LHCN-M2 (cell line): ENCODE results near the gene DLEC1. TPM values are rescaled to one million over a fixed set of nuclear protein-coding genes. Genes with fewer than 3 reads are reported as not detected.
A peak's percentile ranks its signal among the peaks of the same experiment; 100 is the strongest.

ENCODE experiments used
- DNase-seq: peaks from one replicate; pipeline ENCODE4 v3.0.0-alpha.2; 2012; ENCODE audit warnings: low read depth
- total RNA-seq: library from RNA; depleted of rRNA; stranded (reverse); fragments of >200 nt; gene quantifications from 2 replicates; pipeline ENCODE4 v1.2.3, GENCODE V29; 2014

DLEC1 gene
- total RNA-seq, 1 experiment from 2014 or later: not detected

DNA sequence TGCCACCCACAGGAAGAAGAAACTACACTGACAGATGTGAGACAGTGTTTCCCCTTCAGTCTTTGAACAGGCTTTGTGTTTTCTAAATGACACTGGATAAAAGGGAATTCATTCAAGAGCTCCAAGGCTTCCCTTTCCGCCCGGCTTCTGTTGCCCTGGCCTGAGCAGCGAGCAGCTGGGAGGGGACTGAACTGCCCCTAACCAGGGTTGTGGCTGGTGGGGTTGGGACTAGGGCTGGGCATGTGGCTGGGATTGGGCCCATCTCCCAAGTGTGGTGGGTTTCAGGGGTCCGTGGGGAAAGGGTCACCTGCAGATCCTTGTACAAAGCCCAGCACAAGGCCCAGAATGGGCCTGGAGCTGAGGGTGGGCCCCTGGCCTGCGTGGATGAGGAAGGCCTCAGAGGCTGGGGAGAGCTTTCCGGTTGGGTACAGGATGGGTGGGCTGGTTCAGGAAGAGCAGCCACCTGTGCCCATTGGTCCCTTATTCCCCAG is 38.0 kb upstream of the DLEC1 start:
- DNase-seq: no peak

DNA sequence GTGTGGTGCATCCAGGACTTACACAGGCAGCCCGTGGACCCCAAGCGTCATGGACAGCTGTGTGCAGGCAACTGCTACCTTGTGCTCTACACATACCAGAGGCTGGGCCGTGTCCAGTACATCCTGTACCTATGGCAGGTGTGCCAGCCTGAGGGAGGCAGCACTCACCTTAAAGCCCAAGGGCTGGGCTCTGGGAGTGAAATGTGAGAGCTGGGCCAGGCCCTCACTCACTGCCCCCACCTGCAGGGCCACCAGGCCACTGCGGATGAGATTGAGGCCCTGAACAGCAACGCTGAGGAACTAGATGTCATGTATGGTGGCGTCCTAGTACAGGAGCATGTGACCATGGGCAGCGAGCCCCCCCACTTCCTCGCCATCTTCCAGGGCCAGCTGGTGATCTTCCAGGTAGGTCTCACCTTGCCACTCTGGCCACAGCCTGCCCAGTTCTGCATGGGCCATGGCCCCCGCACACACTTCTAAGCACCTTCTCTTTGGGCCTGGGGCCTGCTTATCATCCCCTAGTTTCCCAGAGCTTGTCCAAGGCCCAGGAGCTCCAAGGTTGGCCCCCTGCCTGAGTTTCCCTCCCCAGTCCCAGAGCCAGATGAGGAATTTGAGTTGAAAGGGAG is 37.4 kb upstream of the DLEC1 start:
- no peak for DNase-seq

- DNase-seq: no peak
Measured at GRCh38 chr3:38002291-38002876, 36.6 kb upstream of the DLEC1 start.

DNA sequence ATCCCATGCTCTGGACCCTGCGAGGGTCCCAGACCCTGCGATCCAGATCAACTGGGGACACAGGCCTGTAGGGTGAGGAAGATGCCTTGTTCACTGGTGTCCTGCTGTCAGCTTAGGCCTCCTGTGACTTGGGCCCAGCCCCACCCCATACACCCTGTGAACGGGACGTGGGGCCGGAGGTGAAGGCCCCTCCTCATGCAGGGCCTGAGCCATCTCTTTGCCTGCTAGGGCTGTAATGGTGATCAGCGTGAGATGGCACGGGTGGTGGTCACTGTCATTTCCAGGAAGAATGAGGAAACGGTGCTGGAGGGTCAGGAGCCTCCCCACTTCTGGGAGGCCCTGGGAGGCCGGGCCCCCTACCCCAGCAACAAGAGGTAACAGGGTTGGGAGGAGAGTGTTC is 36.1 kb upstream of the DLEC1 start:
- no peak for DNase-seq

GRCh38 chr3:38003371-38003816 is 35.6 kb upstream of the DLEC1 start:
- peak; percentile 29 for DNase-seq

GRCh38 chr3:38003817-38004414 is 35.1 kb upstream of the DLEC1 start:
- no peak for DNase-seq

GRCh38 chr3:38004415-38005075 is 34.5 kb upstream of the DLEC1 start:
- peak; percentile 65 for DNase-seq

GRCh38 chr3:38005076-38006020 is 33.7 kb upstream of the DLEC1 start:
- DNase-seq: no peak

GRCh38 chr3:38006031-38006430 is 33.0 kb upstream of the DLEC1 start:
- no peak for DNase-seq

DNA sequence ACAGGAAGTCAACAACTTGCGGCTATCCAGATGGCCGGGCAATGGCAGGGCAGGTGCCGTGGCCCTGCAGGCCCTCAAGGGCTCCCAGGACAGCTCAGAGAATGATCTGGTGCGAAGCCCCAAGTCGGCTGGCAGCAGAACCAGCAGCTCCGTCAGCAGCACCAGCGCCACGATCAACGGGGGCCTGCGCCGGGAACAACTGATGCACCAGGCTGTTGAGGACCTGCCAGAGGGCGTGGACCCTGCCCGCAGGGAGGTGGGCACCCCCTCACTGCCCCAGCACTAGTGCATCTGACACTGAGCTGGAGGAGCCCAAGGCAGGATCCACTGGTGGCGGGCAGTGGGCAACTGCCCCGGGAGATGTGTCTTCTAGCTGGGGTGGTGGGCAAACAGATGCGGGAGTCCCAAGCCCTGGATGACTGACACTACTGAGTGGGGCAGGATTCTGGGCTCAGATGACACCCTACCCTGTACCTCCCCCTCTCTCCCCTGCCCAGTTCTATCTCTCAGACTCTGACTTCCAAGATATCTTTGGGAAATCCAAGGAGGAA is 32.5 kb upstream of the DLEC1 start:
- DNase-seq: no peak

DNA sequence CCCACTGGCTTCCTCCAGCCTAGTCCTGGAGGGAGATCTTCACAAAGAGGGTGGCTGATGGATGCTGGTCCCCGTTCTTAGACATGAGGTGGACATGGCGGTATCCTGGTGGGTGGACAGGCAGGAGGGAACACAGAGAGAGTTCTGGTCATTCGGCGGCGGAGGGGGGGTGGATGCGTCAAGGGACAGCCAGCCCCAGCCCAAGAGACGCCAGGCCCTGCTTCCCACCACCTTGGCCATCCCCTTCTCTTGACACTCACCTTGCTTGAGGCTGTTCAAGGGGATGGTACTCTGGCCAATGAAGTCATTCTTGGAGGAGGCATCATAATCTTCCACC is 31.3 kb upstream of the DLEC1 start:
- DNase-seq: no peak

DNA sequence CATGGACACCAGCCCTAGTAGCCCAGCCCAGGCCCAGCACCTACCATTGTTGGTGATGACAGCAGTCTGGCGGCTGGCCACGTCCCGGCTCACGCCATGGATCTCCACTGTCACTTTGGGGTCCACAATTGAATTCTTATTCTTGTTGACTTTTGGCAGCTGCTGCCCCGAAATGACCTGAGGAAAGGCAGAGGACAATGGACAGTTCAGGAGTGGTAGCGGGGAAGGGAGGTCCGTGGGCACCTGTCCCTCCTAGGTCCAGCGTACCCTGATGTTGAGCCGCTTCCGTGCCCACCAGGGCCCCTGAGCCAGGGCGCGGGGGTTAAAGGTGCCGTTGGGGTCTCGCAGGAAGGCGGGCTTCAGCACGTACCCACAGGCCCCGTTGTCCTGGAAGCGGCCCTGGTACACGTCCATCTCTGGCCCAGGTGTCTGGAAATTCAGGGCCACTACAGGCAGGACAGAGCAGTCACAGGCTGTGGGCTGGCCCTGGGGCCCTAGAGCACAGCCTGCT is 30.8 kb upstream of the DLEC1 start:
- DNase-seq: no peak

DNA sequence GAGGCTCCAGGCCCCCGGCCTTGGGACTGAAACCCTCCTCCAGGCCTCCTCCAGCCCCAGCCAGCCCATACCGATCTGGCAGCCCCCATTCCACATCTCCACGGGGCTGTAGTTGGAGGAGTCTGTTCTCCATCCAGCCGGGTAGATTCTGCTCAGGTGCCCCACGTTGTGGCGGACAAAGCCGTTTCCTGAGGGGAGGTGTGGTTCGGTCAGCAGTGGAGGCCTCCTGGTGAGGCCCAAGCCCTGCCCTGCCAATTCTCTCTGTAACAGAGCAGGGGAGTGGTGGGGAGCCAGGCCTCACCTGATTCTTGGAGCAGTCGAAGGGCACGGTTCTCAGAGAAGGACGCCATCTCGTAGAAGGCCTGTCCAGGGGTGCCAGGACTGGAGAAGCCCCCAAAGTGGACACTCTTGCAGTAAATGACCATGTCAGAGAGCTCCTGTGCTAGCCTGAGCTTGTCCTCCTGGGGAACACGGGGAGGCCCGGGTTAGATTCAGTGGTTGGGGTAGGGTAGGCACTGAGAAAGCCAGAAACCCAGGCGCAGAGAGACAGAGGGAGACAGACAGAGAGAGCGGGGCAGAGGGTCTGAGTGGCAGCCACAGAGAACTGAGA is 29.9 kb upstream of the DLEC1 start:
- DNase-seq: no peak

GRCh38 chr3:38009807-38010591 is 29.0 kb upstream of the DLEC1 start:
- no peak for DNase-seq

- DNase-seq: no peak
Measured at GRCh38 chr3:38011111-38011510, 27.9 kb upstream of the DLEC1 start.

GRCh38 chr3:38015485-38015884 is 23.5 kb upstream of the DLEC1 start:
- DNase-seq: no peak

- DNase-seq: no peak
Measured at GRCh38 chr3:38015984-38016383, 23.0 kb upstream of the DLEC1 start.

DNA sequence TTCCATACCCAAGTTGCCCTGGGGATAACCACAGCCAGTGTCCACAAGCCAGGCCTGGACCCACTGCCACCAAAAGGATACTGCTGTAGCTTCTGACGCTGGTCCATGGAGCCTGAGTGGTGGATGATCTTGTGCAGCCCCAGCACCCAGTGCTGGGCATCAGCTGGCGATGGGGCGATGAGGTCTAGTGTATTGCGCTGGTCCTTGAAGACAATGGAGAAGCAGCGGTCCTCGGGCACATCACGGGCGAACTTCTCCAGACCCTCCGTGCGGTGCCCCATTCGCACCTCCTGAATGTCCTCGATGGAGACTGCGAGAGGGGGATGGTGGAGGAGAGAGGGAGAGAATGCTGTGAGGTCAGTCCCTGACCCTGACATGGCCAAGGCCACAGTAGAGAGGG is 22.6 kb upstream of the DLEC1 start:
- DNase-seq: no peak

DNA sequence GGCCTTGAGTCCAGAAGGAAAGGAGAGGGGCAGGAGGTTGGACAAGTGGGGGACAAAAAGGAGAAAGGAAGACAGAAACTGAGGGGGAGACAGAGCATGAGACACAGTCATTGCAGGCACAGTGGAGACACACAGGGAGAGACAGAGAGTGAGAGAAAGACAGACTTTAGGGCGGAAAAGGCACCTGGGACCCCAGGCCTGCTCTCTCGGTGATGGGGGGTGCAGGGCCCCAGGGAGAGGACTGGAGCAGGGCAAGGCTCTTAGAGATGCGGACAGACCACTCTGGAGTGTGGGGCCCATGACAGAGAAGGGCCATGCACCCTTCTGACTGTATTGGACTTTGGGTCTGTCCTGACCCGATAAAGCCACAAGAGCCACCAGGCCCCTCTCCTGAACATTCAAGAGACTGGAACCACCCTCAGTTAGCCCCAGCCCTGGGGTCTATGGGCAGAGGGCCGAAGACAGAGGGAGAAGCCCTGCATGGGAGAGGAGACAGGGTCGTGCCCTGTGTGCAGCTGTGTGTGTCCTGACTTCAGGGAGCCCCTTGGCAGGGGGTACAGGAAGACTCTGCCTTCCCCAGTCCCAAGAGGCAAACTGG is 22.1 kb upstream of the DLEC1 start:
- DNase-seq: no peak
